PC-9 (cell line): Measurements from ENCODE around the gene FNDC11.

Source experiments
- CTCF ChIP-seq: fragments of 200-600 bp; sonication (generic); conservative IDR thresholded peaks from 2 replicates; pipeline ENCODE4 v1.6.1; 2017; ENCODE audit warnings: mixed run types, antibody characterized with exemption, mild to moderate bottlenecking, moderate library complexity
- EZH2 ChIP-seq: fragments of 200-600 bp; sonication (generic); IDR thresholded peaks from 2 replicates; pipeline ENCODE4 v1.8.0; 2017; ENCODE audit warnings: antibody characterized with exemption, low read depth

- no peak for TF ChIP-seq CTCF
- no peak for TF ChIP-seq EZH2
Observed at GRCh38 chr20:63549019-63549418, 4.9 kb upstream of the FNDC11 start.
